Endothelial cell of umbilical vein (primary cell): ENCODE data around the gene TACSTD2. TPM values are rescaled to one million over a fixed set of nuclear protein-coding genes. Genes with fewer than 3 reads are reported as not detected.

Source experiments
- BruUV-seq: library from RNA; stranded (reverse); fragments of 400-500 nt; replicated peaks from 2 replicates; lab custom pipeline; 2021; lab: Mats Ljungman, UMichigan
- CTCF ChIA-PET: fragments of 300-600, 350-600 bp; sonication (Branson Sonifier 250); formaldehyde crosslinking; loops from one replicate; lab custom pipeline; 2021; ENCODE audit warnings: antibody characterized with exemption, inconsistent platforms; lab: Charles Lee
- POLR2A ChIA-PET: fragments of 300-600, 350-600 bp; sonication (Branson Sonifier 250); formaldehyde crosslinking; loops from one replicate; lab custom pipeline; 2021; ENCODE audit warnings: antibody characterized with exemption, inconsistent platforms; lab: Charles Lee
- DNase-seq: peaks from one replicate; pipeline ENCODE4 v3.0.0-alpha.2; 2011; ENCODE audit warnings: low read depth, low spot score
- FAIRE-seq: peaks from 2 replicates; lab custom pipeline; 2011; peaks lifted over from hg19 to GRCh38; lab: Jason Lieb, UNC
- H2AFZ ChIP-seq: 2 replicates; pipeline ENCODE4 v1.6.0; 2012; ENCODE audit warnings: low read depth, low read length, control low read depth, inconsistent platforms
- H3K27ac ChIP-seq: 2 replicates; pipeline ENCODE4 v1.5.1; 2011; ENCODE audit warnings: low read depth, mild to moderate bottlenecking, control low read depth, low read length, moderate library complexity; ENCODE audit not compliant: insufficient read depth
- H3K27me3 ChIP-seq, 2 experiments: 2 replicates each; pipeline versions ENCODE4 v1.6.0 to v1.6.1; 2011; ENCODE audit warnings: low read length in 2 of 2, mixed read lengths in 1 of 2; ENCODE audit not compliant: control insufficient read depth in 2 of 2, insufficient read depth in 2 of 2
- H3K36me3 ChIP-seq, 2 experiments: 2 replicates in 1 of 2; 3 replicates in 1 of 2; pipeline ENCODE4 v1.5.1; 2011; ENCODE audit warnings: low read length in 2 of 2, mild to moderate bottlenecking in 1 of 2, moderate library complexity in 1 of 2; ENCODE audit not compliant: control insufficient read depth in 2 of 2, insufficient read depth in 2 of 2; ENCODE audit errors: extremely low read depth in 1 of 2
- H3K4me1 ChIP-seq: 3 replicates; pipeline ENCODE4 v1.5.1; 2011; ENCODE audit warnings: mild to moderate bottlenecking, low read length; ENCODE audit not compliant: control insufficient read depth, insufficient read depth; ENCODE audit errors: extremely low read depth
- H3K4me2 ChIP-seq: 2 replicates; pipeline ENCODE4 v1.6.1; 2011; ENCODE audit warnings: low read length, control low read depth, mixed read lengths; ENCODE audit not compliant: insufficient read depth
- H3K4me3 ChIP-seq, 3 experiments: fragments of 200-600 bp in 1 of 3; sonication (generic), shearing (Covaris generic) in 1 of 3; replicated peaks in 1 of 3; 2 replicates each; pipeline ENCODE4 v1.5.1; 2011 to 2016; ENCODE audit warnings: control low read depth in 3 of 3, low read length in 3 of 3, mild to moderate bottlenecking in 2 of 3, inconsistent platforms in 1 of 3, low read depth in 1 of 3, moderate library complexity in 1 of 3; ENCODE audit not compliant: insufficient read depth in 1 of 3
- H3K79me2 ChIP-seq: 2 replicates; pipeline ENCODE4 v1.6.0; 2012; ENCODE audit warnings: low read length, inconsistent platforms; ENCODE audit not compliant: control insufficient read depth, insufficient read depth
- H3K9ac ChIP-seq: replicated peaks from 2 replicates; pipeline ENCODE3; 2011; ENCODE audit warnings: low read length, control low read depth; ENCODE audit not compliant: insufficient read depth; ENCODE audit errors: extremely low read depth
- H3K9me1 ChIP-seq: replicated peaks from 3 replicates; pipeline ENCODE4 v1.6.0; 2011; ENCODE audit warnings: mild to moderate bottlenecking, low read length; ENCODE audit not compliant: control insufficient read depth, insufficient read depth; ENCODE audit errors: extremely low read depth
- H3K9me3 ChIP-seq: replicated peaks from 2 replicates; pipeline ENCODE4 v1.5.1; 2012; ENCODE audit warnings: low read length, inconsistent platforms; ENCODE audit not compliant: control insufficient read depth, insufficient read depth
- H4K20me1 ChIP-seq: replicated peaks from 2 replicates; pipeline ENCODE3; 2011; ENCODE audit warnings: mild to moderate bottlenecking, low read length; ENCODE audit not compliant: control insufficient read depth, insufficient read depth; ENCODE audit errors: extremely low read depth
- EZH2 ChIP-seq: IDR thresholded peaks from 2 replicates; pipeline ENCODE4 v1.6.1; 2012; ENCODE audit warnings: borderline replicate concordance, low read depth, mild to moderate bottlenecking, moderate library complexity, low read length, inconsistent platforms; ENCODE audit not compliant: severe bottlenecking
- FOS ChIP-seq: IDR thresholded peaks from 2 replicates; pipeline ENCODE4 v1.6.1; 2011; ENCODE audit warnings: mild to moderate bottlenecking, low read length, moderate library complexity, borderline replicate concordance; ENCODE audit not compliant: insufficient read depth
- GATA2 ChIP-seq: IDR thresholded peaks from 2 replicates; pipeline ENCODE4 v1.7.0; 2011; ENCODE audit warnings: low read depth, mild to moderate bottlenecking, moderate library complexity, mixed read lengths, low read length; ENCODE audit not compliant: insufficient read length, insufficient read depth
- JUN ChIP-seq: IDR thresholded peaks from 2 replicates; pipeline ENCODE4 v1.6.1; 2011; ENCODE audit warnings: borderline replicate concordance, low read depth; ENCODE audit not compliant: insufficient read length, insufficient read depth
- MAX ChIP-seq: IDR thresholded peaks from 2 replicates; pipeline ENCODE4 v1.6.1; 2011; ENCODE audit not compliant: insufficient read depth, insufficient read length
- MYC ChIP-seq: IDR thresholded peaks from one replicate; pipeline ENCODE4 v1.6.1; 2011; ENCODE audit warnings: mild to moderate bottlenecking, low read depth, low read length
- POLR2A ChIP-seq: IDR thresholded peaks from 2 replicates; pipeline ENCODE4 v1.6.1; 2012; ENCODE audit warnings: low read depth, mild to moderate bottlenecking, control low read depth, low read length
- POLR2AphosphoS5 ChIP-seq: IDR thresholded peaks from 2 replicates; pipeline ENCODE4 v1.6.1; 2012; ENCODE audit warnings: low read depth, mild to moderate bottlenecking, control low read depth, low read length, moderate library complexity; ENCODE audit not compliant: insufficient read depth
- dilution Hi-C: fragments of 300-500 bp; cut with MboI; formaldehyde crosslinking; loops from one replicate; pipeline ENCODE4 v1.15.0; 2019; ENCODE audit warnings: low sequenced_read_pairs; ENCODE audit not compliant: extremely low pct_ligation_motif_present
- intact Hi-C: fragments of 100-400 bp; cut with micrococcal nuclease; formaldehyde crosslinking; loops from one replicate; pipeline ENCODE4 v1.10.0; 2022
- polyA plus RNA-seq, 4 experiments: library from polyadenylated mRNA; depleted of rRNA in 3 of 4; stranded (reverse) in 3 of 4; unstranded in 1 of 4; fragments of >200 nt; gene quantifications; 2 replicates each; pipeline versions ENCODE4 v1.2.1 to v1.2.3, GENCODE V29; 2011 to 2012; ENCODE audit warnings: missing spikeins in 1 of 4
- total RNA-seq: library from RNA; stranded (reverse); gene quantifications from 2 replicates; pipeline ENCODE4 v1.2.3, GENCODE V29; 2021

TACSTD2 gene
- total and polyA plus RNA-seq, 2 donors (not counting 3 experiments of a cell fraction or from before 2014, with no cell fraction given): 30.7 to 43.3 TPM

- no peaks in the 10 kb centered on the region for H3K27me3 ChIP-seq
- H3K9me1 ChIP-seq: no peaks in the 10 kb centered on the region
- no peak overlapping the region for H3K9ac ChIP-seq
- H3K4me3 ChIP-seq: no peak overlapping the region
- H3K4me1 ChIP-seq: peaks cover 41% of the 10 kb centered on the region
- no peak overlapping the region for H3K27ac ChIP-seq
- POLR2A ChIA-PET: no interaction called here
- peaks cover 33% of the 10 kb centered on the region for H3K79me2 ChIP-seq
- H3K9me3 ChIP-seq: no peaks in the 10 kb centered on the region
- dilution Hi-C loops (no loop called here), intact Hi-C loops (no loop called here)
- no peak overlapping the region for H2AFZ ChIP-seq
- DNase-seq (no peak), FAIRE-seq (no peak)
- no peaks in the 10 kb centered on the region for H4K20me1 ChIP-seq
- BruUV-seq: no TSS peak
- CTCF ChIA-PET: interaction anchor here (1.4 kb wide), 1 partner anchor 71 kb away, joined by 6 read pairs; no protein-coding TSS in a partner anchor
- TF ChIP-seq POLR2AphosphoS5 (no peak), JUN (no peak), FOS (no peak), GATA2 (no peak), MYC (no peak), MAX (no peak)
- H3K4me2 ChIP-seq: no peak overlapping the region
- no peaks in the 10 kb centered on the region for H3K36me3 ChIP-seq
Observed at GRCh38 chr1:58581641-58582040, 4.6 kb upstream of the TACSTD2 start.

DNA sequence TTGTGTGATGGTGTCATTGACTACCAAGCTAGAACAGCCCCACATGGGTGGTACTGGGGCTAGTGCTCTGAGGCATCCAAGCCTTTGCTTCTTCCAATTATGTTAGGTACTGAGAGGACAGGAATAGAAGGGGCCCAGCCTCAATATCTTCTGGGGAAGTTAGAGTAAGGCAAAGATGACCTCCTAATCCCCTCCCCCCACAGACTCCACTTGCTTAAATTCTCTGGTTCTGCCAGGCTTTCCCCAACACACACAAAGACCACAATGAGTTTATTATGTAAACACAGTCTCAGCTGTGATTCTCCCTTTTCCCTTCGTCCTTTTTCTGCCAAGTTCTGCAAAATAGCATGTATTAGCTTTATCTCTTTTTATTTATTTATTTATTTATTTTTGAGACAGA lies 3.1 kb upstream of the TACSTD2 start:
- H3K4me1 ChIP-seq: peaks cover 30% of the 10 kb centered on the region
- DNase-seq (no peak), FAIRE-seq (no peak)
- dilution Hi-C loops: no loop called here
- no TSS peak for BruUV-seq
- H3K27me3 ChIP-seq: no peaks in the 10 kb centered on the region
- intact Hi-C loops: no loop called here
- H2AFZ ChIP-seq: no peak overlapping the region
- ChIA-PET POLR2A (interaction anchor here (1.2 kb wide), 1 partner anchor 33 kb away, joined by 4 read pairs; the partner anchor contains the start of gene OMA1), CTCF (interaction anchor here (0.8 to 3.5 kb wide), 4 partner anchors 12 to 175 kb away, joined by 3 to 27 read pairs (median 4); no protein-coding TSS in a partner anchor)
- no peak overlapping the region for H3K4me3 ChIP-seq
- no peaks in the 10 kb centered on the region for H3K36me3 ChIP-seq
- H3K9me1 ChIP-seq: no peaks in the 10 kb centered on the region
- H3K79me2 ChIP-seq: peaks cover 32% of the 10 kb centered on the region
- no peak overlapping the region for H3K9ac ChIP-seq
- H3K27ac ChIP-seq: no peak overlapping the region
- H4K20me1 ChIP-seq: no peaks in the 10 kb centered on the region
- TF ChIP-seq GATA2 (no peak), POLR2A (no peak), JUN (no peak), MYC (no peak), POLR2AphosphoS5 (no peak), EZH2 (no peak)
- H3K9me3 ChIP-seq: no peaks in the 10 kb centered on the region
- H3K4me2 ChIP-seq: no peak overlapping the region
